ENCODE results near the gene C4A. TPM values are rescaled to one million over a fixed set of nuclear protein-coding genes. Genes with fewer than 3 reads are reported as not detected.
"Not testable (repeated sequence)": the region's sequence is repeated elsewhere in the genome, so short reads cannot be mapped to it uniquely, and the experiment has no call there.

The C4A gene
- total and polyA plus RNA-seq, 2 of the 8 experiments (the other 6 are each of a cell fraction or from before 2014, with no cell fraction given) = 0.62 to 2.4 TPM

DNA sequence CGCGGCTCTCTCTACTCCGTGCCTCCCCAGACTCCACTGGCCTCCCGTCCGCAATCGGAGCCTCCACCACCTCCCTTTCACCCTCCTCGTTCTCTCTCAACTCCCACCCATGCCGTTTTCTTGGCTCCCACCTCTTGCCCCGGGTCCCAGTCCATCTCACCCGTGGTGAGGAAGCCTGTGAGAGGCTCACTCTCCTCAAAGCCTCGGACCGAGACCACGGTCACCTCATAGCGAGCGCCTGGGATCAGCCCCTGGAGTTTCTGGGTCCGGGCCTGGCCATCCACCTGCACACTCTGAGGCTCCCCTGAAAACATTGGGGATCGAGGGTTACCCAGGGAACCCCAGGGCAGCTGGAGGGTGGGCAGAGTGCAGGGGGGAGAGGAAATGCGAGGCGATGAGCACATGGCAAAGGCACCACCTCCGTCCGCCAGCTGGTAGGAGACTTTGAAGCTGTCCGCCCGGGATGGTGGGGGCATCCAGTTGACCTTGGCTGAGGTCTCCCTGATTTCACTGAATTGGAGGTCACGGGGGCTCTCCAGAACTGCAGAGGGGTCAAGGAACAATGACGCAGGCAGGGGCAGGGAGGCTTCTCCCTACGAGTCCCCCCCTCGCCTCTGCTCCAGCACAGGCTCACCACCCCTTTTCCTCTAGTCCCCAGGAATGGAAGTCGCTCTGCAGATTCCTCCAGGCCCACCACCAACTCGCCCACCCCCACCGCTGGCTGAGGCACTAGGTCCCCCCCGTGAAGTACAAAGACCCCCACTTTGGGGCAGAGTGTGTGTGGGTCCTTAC is 61.9 kb downstream of the C4A start:
- H4K91ac ChIP-seq (replicated peaks; ENCODE audit: insufficient read length, low read length); H3K36me3 ChIP-seq (ENCODE audit: control insufficient read depth in 2 of 4, insufficient read depth in 4 of 4, low read length in 3 of 4); H2BK120ac ChIP-seq (replicated peaks; ENCODE audit: low read depth, low read length); H3K56ac ChIP-seq (replicated peaks; ENCODE audit: insufficient read length, low read depth, low read length); H3K14ac ChIP-seq (ENCODE audit: insufficient read length); H2AFZ ChIP-seq (ENCODE audit: low read length); H4K20me1 ChIP-seq (replicated peaks in 1 of 2; ENCODE audit: control insufficient read depth in 1 of 2, insufficient read depth in 2 of 2, low read length in 2 of 2); H2AK5ac ChIP-seq (ENCODE audit: low read depth, low read length); H3K79me2 ChIP-seq (ENCODE audit: control insufficient read depth in 1 of 2, insufficient read depth in 2 of 2, low read length in 2 of 2); POLR2A ChIA-PET (ENCODE audit: partially characterized antibody); H2BK12ac ChIP-seq (ENCODE audit: low read depth, low read length); H3K9me3 ChIP-seq (ENCODE audit: insufficient read depth in 2 of 2, low read depth in 1 of 2, low read length in 1 of 2); DNase-seq (ENCODE audit: low read depth in 1 of 2, low spot score in 2 of 2); H4K5ac ChIP-seq (ENCODE audit: insufficient read length, low read depth, low read length); CTCF ChIA-PET (ENCODE audit: partially characterized antibody); H3K9ac ChIP-seq (replicated peaks in 1 of 4; ENCODE audit: extremely low read depth in 1 of 4, low read depth in 3 of 4, low read length in 3 of 4); H3K4me2 ChIP-seq (ENCODE audit: insufficient read depth in 1 of 2, low read depth in 2 of 2, low read length in 2 of 2); H2BK15ac ChIP-seq (ENCODE audit: low read length); H3K23me2 ChIP-seq (ENCODE audit: low read depth, low read length); H3K79me1 ChIP-seq (ENCODE audit: low read depth, low read length); H3K18ac ChIP-seq (ENCODE audit: extremely low read depth, low read length); H3K4me3 ChIP-seq (ENCODE audit: extremely low read depth in 1 of 4, insufficient read depth in 2 of 4, low read depth in 3 of 4, low read length in 4 of 4); H2BK20ac ChIP-seq (ENCODE audit: low read length); H3K27ac ChIP-seq (ENCODE audit: low read depth, low read length); H3K23ac ChIP-seq (ENCODE audit: insufficient read length); FAIRE-seq; H4K8ac ChIP-seq (ENCODE audit: extremely low read depth, insufficient read depth, low read length); H2BK5ac ChIP-seq (ENCODE audit: low read depth, low read length); H3K4ac ChIP-seq (replicated peaks; ENCODE audit: insufficient read length, low read depth, low read length); H3K27me3 ChIP-seq (replicated peaks in 1 of 4; ENCODE audit: control insufficient read depth in 3 of 4, extremely low read depth in 1 of 4, insufficient read depth in 3 of 4, low read length in 3 of 4); H3K4me1 ChIP-seq (replicated peaks in 1 of 4; ENCODE audit: control insufficient read depth in 3 of 4, insufficient read depth in 4 of 4, low read length in 3 of 4): not testable (repeated sequence)
- WGBS, 2 experiments (ENCODE audit: extremely low coverage in 1 of 2, insufficient coverage in 1 of 2, insufficient read length in 1 of 2, insufficient replicate concordance in 2 of 2, low coverage in 1 of 2, low lambda C conversion rate in 2 of 2, missing lambda C conversion rate in 1 of 2) = 90% methylated on average over 9 of the region's 31 CpGs; no CpG with 5 or more reads in 1 of the 2 experiments

DNA sequence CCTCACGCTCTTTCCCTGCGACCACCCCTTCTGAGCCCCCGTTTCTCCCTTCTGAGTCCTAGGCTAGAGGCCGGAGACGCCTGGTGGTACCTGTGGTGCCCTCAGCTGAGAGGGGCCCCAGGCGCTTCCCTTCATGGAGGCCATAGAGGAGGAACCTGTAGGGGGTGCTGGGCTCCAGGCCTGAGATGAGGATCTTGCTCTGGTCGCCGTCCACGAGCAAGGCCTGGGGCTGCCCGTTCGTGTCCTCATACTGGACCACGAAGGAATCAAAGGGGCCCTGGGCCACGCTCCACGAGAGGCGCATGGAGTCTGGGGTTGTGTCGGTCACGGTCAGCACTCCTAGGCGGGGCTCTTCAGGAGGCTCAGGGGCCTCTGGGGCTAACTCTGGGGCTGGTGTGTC is 63.1 kb downstream of the C4A start:
- H3K27me3 ChIP-seq (replicated peaks in 1 of 4; ENCODE audit: control insufficient read depth in 3 of 4, extremely low read depth in 1 of 4, insufficient read depth in 3 of 4, low read length in 3 of 4); H2BK20ac ChIP-seq (ENCODE audit: low read length); FAIRE-seq; H4K5ac ChIP-seq (ENCODE audit: insufficient read length, low read depth, low read length); DNase-seq (ENCODE audit: low read depth in 1 of 2, low spot score in 2 of 2); H3K4me2 ChIP-seq (ENCODE audit: insufficient read depth in 1 of 2, low read depth in 2 of 2, low read length in 2 of 2); H3K4me3 ChIP-seq (ENCODE audit: extremely low read depth in 1 of 4, insufficient read depth in 2 of 4, low read depth in 3 of 4, low read length in 4 of 4); H3K4me1 ChIP-seq (replicated peaks in 1 of 4; ENCODE audit: control insufficient read depth in 3 of 4, insufficient read depth in 4 of 4, low read length in 3 of 4); H3K18ac ChIP-seq (ENCODE audit: extremely low read depth, low read length); POLR2A ChIA-PET (ENCODE audit: partially characterized antibody); H2AFZ ChIP-seq (ENCODE audit: low read length); H3K56ac ChIP-seq (replicated peaks; ENCODE audit: insufficient read length, low read depth, low read length); H3K79me1 ChIP-seq (ENCODE audit: low read depth, low read length); H2BK12ac ChIP-seq (ENCODE audit: low read depth, low read length); H3K23me2 ChIP-seq (ENCODE audit: low read depth, low read length); H3K4ac ChIP-seq (replicated peaks; ENCODE audit: insufficient read length, low read depth, low read length); H4K20me1 ChIP-seq (replicated peaks in 1 of 2; ENCODE audit: control insufficient read depth in 1 of 2, insufficient read depth in 2 of 2, low read length in 2 of 2); H2BK5ac ChIP-seq (ENCODE audit: low read depth, low read length); H3K36me3 ChIP-seq (ENCODE audit: control insufficient read depth in 2 of 4, insufficient read depth in 4 of 4, low read length in 3 of 4); H3K9ac ChIP-seq (replicated peaks in 1 of 4; ENCODE audit: extremely low read depth in 1 of 4, low read depth in 3 of 4, low read length in 3 of 4); H4K91ac ChIP-seq (replicated peaks; ENCODE audit: insufficient read length, low read length); H3K9me3 ChIP-seq (ENCODE audit: insufficient read depth in 2 of 2, low read depth in 1 of 2, low read length in 1 of 2); H3K14ac ChIP-seq (ENCODE audit: insufficient read length); H2BK15ac ChIP-seq (ENCODE audit: low read length); H3K79me2 ChIP-seq (ENCODE audit: control insufficient read depth in 1 of 2, insufficient read depth in 2 of 2, low read length in 2 of 2); H4K8ac ChIP-seq (ENCODE audit: extremely low read depth, insufficient read depth, low read length); H3K23ac ChIP-seq (ENCODE audit: insufficient read length); H2AK5ac ChIP-seq (ENCODE audit: low read depth, low read length); CTCF ChIA-PET (ENCODE audit: partially characterized antibody); H3K27ac ChIP-seq (ENCODE audit: low read depth, low read length); H2BK120ac ChIP-seq (replicated peaks; ENCODE audit: low read depth, low read length): not testable (repeated sequence)
- 76% methylated on average over 11 of the region's 18 CpGs; no CpG with 5 or more reads in 1 of the 2 experiments for WGBS, 2 experiments (ENCODE audit: extremely low coverage in 1 of 2, insufficient coverage in 1 of 2, insufficient read length in 1 of 2, insufficient replicate concordance in 2 of 2, low coverage in 1 of 2, low lambda C conversion rate in 2 of 2, missing lambda C conversion rate in 1 of 2)

Data from H1 (cell line).